ENCODE results near the gene SEZ6L.

SEZ6L gene

DNA sequence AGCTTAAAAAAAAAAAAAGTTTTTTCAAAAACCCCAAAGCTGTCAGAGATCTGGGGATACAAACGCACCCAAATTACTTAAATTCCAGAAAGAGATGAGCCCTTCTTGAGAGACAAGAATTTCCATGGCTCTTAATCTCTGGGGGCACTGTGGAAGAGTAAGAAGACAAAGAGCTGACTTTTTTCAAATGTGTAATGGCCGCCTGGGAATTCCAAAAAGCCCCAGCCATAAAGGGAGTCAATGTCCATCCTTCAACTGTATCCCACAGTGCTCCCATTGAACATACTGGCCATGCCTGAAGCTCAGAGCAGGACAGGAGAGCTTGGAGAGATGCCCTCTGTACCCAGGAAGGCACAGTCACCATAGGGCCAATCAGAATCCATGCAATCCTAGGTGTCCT, 222.4 kb downstream of the SEZ6L start:
- DNase-seq: no peak
- Histone ChIP-seq H3K27me3 (no peaks in the 10 kb centered on the region), H3K4me1 (no peaks in the 10 kb centered on the region), H3K9me3 (no peaks in the 10 kb centered on the region), H3K4me3 (ENCODE audit: low read depth, low read length) (no peak overlapping the region), H3K36me3 (no peaks in the 10 kb centered on the region)
- TF ChIP-seq, protein P1, sequence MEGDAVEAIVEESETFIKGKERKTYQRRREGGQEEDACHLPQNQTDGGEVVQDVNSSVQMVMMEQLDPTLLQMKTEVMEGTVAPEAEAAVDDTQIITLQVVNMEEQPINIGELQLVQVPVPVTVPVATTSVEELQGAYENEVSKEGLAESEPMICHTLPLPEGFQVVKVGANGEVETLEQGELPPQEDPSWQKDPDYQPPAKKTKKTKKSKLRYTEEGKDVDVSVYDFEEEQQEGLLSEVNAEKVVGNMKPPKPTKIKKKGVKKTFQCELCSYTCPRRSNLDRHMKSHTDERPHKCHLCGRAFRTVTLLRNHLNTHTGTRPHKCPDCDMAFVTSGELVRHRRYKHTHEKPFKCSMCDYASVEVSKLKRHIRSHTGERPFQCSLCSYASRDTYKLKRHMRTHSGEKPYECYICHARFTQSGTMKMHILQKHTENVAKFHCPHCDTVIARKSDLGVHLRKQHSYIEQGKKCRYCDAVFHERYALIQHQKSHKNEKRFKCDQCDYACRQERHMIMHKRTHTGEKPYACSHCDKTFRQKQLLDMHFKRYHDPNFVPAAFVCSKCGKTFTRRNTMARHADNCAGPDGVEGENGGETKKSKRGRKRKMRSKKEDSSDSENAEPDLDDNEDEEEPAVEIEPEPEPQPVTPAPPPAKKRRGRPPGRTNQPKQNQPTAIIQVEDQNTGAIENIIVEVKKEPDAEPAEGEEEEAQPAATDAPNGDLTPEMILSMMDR (IDR thresholded peaks at IDR 0.05; ENCODE audit: low read depth, low read length): no peak

DNA sequence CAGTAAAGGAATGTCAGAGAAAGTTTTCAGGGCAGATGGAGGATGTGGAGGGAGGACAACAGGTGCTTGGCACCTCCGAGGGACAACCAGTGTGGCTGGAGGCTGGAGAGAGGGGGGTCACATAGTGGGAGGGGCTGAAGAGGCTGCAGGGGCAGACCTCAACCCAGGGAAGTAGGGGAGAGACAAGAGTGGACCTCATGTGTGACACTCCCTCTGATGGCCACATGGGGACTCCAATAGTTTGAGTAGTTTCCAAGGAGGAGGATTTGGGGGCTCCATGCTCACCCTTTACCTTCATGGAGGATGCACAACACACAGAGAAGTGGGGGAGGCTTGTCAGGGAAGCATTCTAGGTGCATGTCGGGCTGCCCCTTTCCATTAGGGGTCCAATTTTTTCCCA, 224.7 kb downstream of the SEZ6L start:
- TF ChIP-seq, protein P1 (IDR thresholded peaks at IDR 0.05; ENCODE audit: low read depth, low read length): no peak; the same call in 1 of the 2 replicates
- Histone ChIP-seq H3K4me3 (ENCODE audit: low read depth, low read length) (no peak overlapping the region), H3K9me3 (no peaks in the 10 kb centered on the region), H3K27me3 (no peaks in the 10 kb centered on the region), H3K4me1 (no peaks in the 10 kb centered on the region), H3K36me3 (no peaks in the 10 kb centered on the region)
- no peak for DNase-seq

DNA sequence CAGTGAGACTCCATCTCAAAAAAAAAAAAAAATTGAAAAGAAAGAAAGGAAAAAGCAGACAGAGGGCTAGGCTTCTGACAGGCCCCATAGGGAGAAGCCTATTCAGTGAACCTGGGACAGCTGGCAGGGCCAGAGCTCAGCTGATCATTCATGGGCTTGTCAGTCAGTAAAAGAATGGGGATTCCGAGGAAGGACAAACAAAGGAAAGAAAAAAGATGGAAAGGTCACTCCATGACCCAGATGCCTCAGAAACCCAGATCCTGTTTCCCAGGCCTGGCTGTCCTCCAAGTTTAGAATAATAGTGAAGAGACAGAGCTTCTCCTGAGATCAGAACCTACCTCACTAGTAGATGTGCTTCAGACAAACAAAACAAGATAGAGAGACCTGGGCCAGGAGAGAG, 225.5 kb downstream of the SEZ6L start:
- Histone ChIP-seq H3K36me3 (no peaks in the 10 kb centered on the region), H3K27me3 (no peaks in the 10 kb centered on the region), H3K4me3 (ENCODE audit: low read depth, low read length) (no peak overlapping the region), H3K4me1 (no peaks in the 10 kb centered on the region), H3K9me3 (no peaks in the 10 kb centered on the region)
- DNase-seq: no peak
- TF ChIP-seq, protein P1 (IDR thresholded peaks at IDR 0.05; ENCODE audit: low read depth, low read length): no peak

DNA sequence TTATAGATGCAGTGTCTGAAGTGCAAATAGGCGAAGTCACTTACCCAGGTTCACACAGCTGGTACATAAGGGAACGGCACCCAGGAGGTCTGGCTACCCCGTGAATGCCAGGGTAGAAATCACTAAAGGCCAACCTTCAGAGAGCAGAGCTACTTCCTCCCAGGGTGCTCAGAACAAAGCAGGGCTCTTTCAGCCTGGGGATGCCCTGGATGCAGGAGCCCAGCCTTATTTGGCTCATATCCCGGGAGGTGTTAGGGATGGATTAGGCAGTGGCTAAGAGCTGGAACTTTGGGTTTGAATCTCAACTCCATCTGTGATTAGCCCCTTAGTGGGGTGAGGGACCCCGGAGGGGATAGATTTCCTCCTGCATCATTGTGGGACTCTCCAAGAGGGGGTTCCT, 226.7 kb downstream of the SEZ6L start:
- H3K27me3 ChIP-seq: no peaks in the 10 kb centered on the region
- H3K4me3 ChIP-seq (ENCODE audit: low read depth, low read length): no peak overlapping the region
- H3K4me1 ChIP-seq: no peaks in the 10 kb centered on the region
- no peaks in the 10 kb centered on the region for H3K36me3 ChIP-seq
- TF ChIP-seq, protein P1 (IDR thresholded peaks at IDR 0.05; ENCODE audit: low read depth, low read length): no peak
- no peaks in the 10 kb centered on the region for H3K9me3 ChIP-seq
- no peak for DNase-seq

DNA sequence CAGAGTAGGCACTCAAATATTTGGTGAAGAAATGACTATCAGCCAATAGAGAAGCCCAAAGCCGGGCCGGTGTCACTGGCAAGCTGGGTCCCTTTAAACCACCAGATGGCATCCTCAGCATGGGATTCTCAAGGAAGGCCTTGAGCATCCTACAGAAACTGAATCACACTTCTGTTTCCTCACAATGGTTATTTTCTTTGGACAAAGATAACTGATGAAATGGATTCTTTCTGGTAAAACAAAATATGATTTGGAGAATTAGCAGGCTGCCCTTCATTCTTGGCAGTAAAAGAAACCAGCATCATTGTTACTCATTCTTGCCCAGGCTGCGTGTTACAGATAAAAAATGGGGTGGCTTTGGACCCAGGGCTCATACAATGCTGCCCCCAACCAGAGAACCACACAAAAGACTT, 229.5 kb downstream of the SEZ6L start:
- Histone ChIP-seq H3K4me1 (no peaks in the 10 kb centered on the region), H3K4me3 (ENCODE audit: low read depth, low read length) (no peak overlapping the region), H3K36me3 (no peaks in the 10 kb centered on the region), H3K9me3 (no peaks in the 10 kb centered on the region), H3K27me3 (no peaks in the 10 kb centered on the region)
- peak; percentile 54 for DNase-seq
- TF ChIP-seq, protein P1 (IDR thresholded peaks at IDR 0.05; ENCODE audit: low read depth, low read length): peak; percentile 73

DNA sequence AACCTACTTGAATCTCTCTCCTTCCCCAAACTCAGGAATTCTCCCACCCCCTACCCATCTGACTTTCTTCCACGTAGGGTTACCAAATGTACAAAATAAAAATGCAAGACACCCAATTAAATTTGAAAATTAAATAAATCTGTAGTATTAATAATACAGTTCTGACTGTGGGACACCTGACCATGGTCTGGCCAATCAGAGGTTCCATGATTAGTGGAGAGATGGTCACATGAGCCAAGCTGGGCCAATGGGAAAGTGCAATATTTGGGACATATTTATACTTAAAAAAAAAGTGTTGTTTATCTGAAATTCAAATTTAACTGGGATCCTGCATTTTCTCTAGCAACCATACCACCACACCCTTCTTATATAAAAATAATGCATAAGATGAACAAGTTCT, 230.0 kb downstream of the SEZ6L start:
- Histone ChIP-seq H3K4me1 (no peaks in the 10 kb centered on the region), H3K27me3 (no peaks in the 10 kb centered on the region; the same call in 1 of the 2 replicates), H3K36me3 (no peaks in the 10 kb centered on the region), H3K4me3 (ENCODE audit: low read depth, low read length) (no peak overlapping the region), H3K9me3 (no peaks in the 10 kb centered on the region)
- no peak for DNase-seq
- TF ChIP-seq, protein P1 (IDR thresholded peaks at IDR 0.05; ENCODE audit: low read depth, low read length): no peak

Data from BE2C (cell line).